ENCODE results near the gene TENM4. TPM values are rescaled to one million over a fixed set of nuclear protein-coding genes. Genes with fewer than 3 reads are reported as not detected.

TENM4 gene
- total RNA-seq, 4 donors from 2014 or later = 0.88 to 61.5 (median 4.0) TPM

- Histone ChIP-seq H3K4me3 (no peak overlapping the region), H3K27ac (no peak overlapping the region), H3K9me3 (no peaks in the 10 kb centered on the region), H3K27me3 (no peaks in the 10 kb centered on the region), H3K36me3 (no peaks in the 10 kb centered on the region), H3K4me1 (no peaks in the 10 kb centered on the region)
- no peak for TF ChIP-seq POLR2A (IDR thresholded peaks at IDR 0.05)
- no peak for TF ChIP-seq CTCF (IDR thresholded peaks at IDR 0.05)
- no peak for DNase-seq
- intact Hi-C loops (cut with DNase I; ENCODE audit: low total_unique reads) = no loop called here
These were observed 508.1 kb downstream of the TENM4 start for GRCh38 chr11:78932757-78933156.

GRCh38 chr11:78931891-78932290, 508.9 kb downstream of the TENM4 start:
- Histone ChIP-seq H3K4me3 (no peak overlapping the region), H3K9me3 (no peaks in the 10 kb centered on the region), H3K4me1 (no peaks in the 10 kb centered on the region), H3K27ac (peak overlapping the region in 1 of 2 donors; percentile 42), H3K36me3 (no peaks in the 10 kb centered on the region), H3K27me3 (no peaks in the 10 kb centered on the region)
- DNase-seq = no peak
- no peak for TF ChIP-seq CTCF (IDR thresholded peaks at IDR 0.05)
- TF ChIP-seq POLR2A (IDR thresholded peaks at IDR 0.05) = no peak
- intact Hi-C loops (cut with DNase I; ENCODE audit: low total_unique reads) = no loop called here

- no peak for TF ChIP-seq POLR2A (IDR thresholded peaks at IDR 0.05)
- TF ChIP-seq CTCF (IDR thresholded peaks at IDR 0.05) = no peak
- intact Hi-C loops (cut with DNase I; ENCODE audit: low total_unique reads) = no loop called here
- peak overlapping the region; percentile 11 to 42 for H3K27ac ChIP-seq
These were observed 509.9 kb downstream of the TENM4 start for GRCh38 chr11:78930810-78931523.

GRCh38 chr11:78929906-78930220, 511.0 kb downstream of the TENM4 start:
- Histone ChIP-seq H3K4me3 (no peak overlapping the region), H3K4me1 (no peaks in the 10 kb centered on the region), H3K27ac (no peak overlapping the region), H3K36me3 (no peaks in the 10 kb centered on the region), H3K27me3 (no peaks in the 10 kb centered on the region), H3K9me3 (no peaks in the 10 kb centered on the region)
- TF ChIP-seq CTCF (IDR thresholded peaks at IDR 0.05) (no peak), POLR2A (IDR thresholded peaks at IDR 0.05) (no peak)
- intact Hi-C loops (cut with DNase I; ENCODE audit: low total_unique reads) = no loop called here
- no peak for DNase-seq

More at GRCh38 chr11:78930810-78931523, 509.9 kb downstream of the TENM4 start:
- H3K36me3 ChIP-seq = no peaks in the 10 kb centered on the region
- no peaks in the 10 kb centered on the region for H3K27me3 ChIP-seq
- no peaks in the 10 kb centered on the region for H3K9me3 ChIP-seq
- H3K4me1 ChIP-seq = no peaks in the 10 kb centered on the region
- H3K4me3 ChIP-seq = no peak overlapping the region
- no peak for DNase-seq

- TF ChIP-seq CTCF (IDR thresholded peaks at IDR 0.05) (no peak), POLR2A (IDR thresholded peaks at IDR 0.05) (no peak)
These were observed 511.5 kb downstream of the TENM4 start for GRCh38 chr11:78929207-78929905.

More at GRCh38 chr11:78929207-78929905, 511.5 kb downstream of the TENM4 start:
- no peaks in the 10 kb centered on the region for H3K27me3 ChIP-seq
- H3K9me3 ChIP-seq = no peaks in the 10 kb centered on the region
- no peak overlapping the region for H3K27ac ChIP-seq
- no peak for DNase-seq
- intact Hi-C loops (cut with DNase I; ENCODE audit: low total_unique reads) = no loop called here
- no peaks in the 10 kb centered on the region for H3K4me1 ChIP-seq
- H3K36me3 ChIP-seq = no peaks in the 10 kb centered on the region
- H3K4me3 ChIP-seq = no peak overlapping the region

All from uterus (tissue), 4 donors.